Neuronal stem cell (in vitro differentiated cells): ENCODE data around the gene ADCY1.
A peak's percentile ranks its signal among the peaks of the same experiment; 100 is the strongest.

Experiments used
- DNase-seq: peaks from one replicate; pipeline ENCODE4 v3.0.0-alpha.2; 2013; ENCODE audit warnings: low spot score
- H2AFZ ChIP-seq: one replicate; pipeline ENCODE4 v1.6.1; 2013; ENCODE audit warnings: mild to moderate bottlenecking, low read length, inconsistent platforms
- H2AK5ac ChIP-seq: 2 replicates; pipeline ENCODE4 v1.6.1; 2013; ENCODE audit warnings: low read depth, mild to moderate bottlenecking, inconsistent platforms, low read length, moderate library complexity, mixed read lengths
- H2BK120ac ChIP-seq: 2 replicates; pipeline ENCODE4 v1.6.1; 2013; ENCODE audit warnings: low read depth, mild to moderate bottlenecking, inconsistent platforms, low read length, moderate library complexity, mixed read lengths
- H2BK12ac ChIP-seq: one replicate; pipeline ENCODE4 v1.6.1; 2013; ENCODE audit warnings: low read length, inconsistent platforms
- H2BK15ac ChIP-seq: 2 replicates; pipeline ENCODE4 v1.6.1; 2013; ENCODE audit warnings: mild to moderate bottlenecking, low read length, inconsistent platforms, mixed read lengths
- H2BK5ac ChIP-seq: one replicate; pipeline ENCODE4 v1.6.1; 2013; ENCODE audit warnings: inconsistent platforms, mild to moderate bottlenecking, low read length, moderate library complexity
- H3K14ac ChIP-seq: one replicate; pipeline ENCODE4 v1.6.1; 2013; ENCODE audit warnings: low read length, inconsistent platforms
- H3K18ac ChIP-seq: 2 replicates; pipeline ENCODE4 v1.6.1; 2013; ENCODE audit warnings: low read length, inconsistent platforms
- H3K23ac ChIP-seq: 2 replicates; pipeline ENCODE4 v1.6.1; 2013; ENCODE audit warnings: low read depth, mild to moderate bottlenecking, mixed read lengths, low read length, inconsistent platforms; ENCODE audit not compliant: poor library complexity
- H3K27ac ChIP-seq: replicated peaks from 3 replicates; pipeline ENCODE4 v1.5.1; 2013; ENCODE audit warnings: low read length, inconsistent platforms
- H3K27me3 ChIP-seq, 3 experiments: 2 replicates each; pipeline ENCODE4 v1.6.1; 2013; ENCODE audit warnings: low read length in 3 of 3, mild to moderate bottlenecking in 2 of 3, inconsistent platforms in 1 of 3, low read depth in 1 of 3, mixed read lengths in 1 of 3, moderate library complexity in 1 of 3; ENCODE audit not compliant: control insufficient read depth in 3 of 3, insufficient read depth in 3 of 3
- H3K36me3 ChIP-seq, 2 donors: replicated peaks in 1 of 2; 2 replicates each; pipeline ENCODE4 v1.6.1; 2013; ENCODE audit warnings: low read length in 2 of 2; ENCODE audit not compliant: control insufficient read depth in 2 of 2, insufficient read depth in 2 of 2
- H3K4ac ChIP-seq: 2 replicates; pipeline ENCODE4 v1.6.1; 2013; ENCODE audit warnings: inconsistent platforms, mild to moderate bottlenecking, low read length, moderate library complexity
- H3K4me1 ChIP-seq, 2 donors: 1 replicate in 1 of 2; 2 replicates in 1 of 2; pipeline ENCODE4 v1.6.1; 2013; ENCODE audit warnings: low read length in 2 of 2, low read depth in 1 of 2; ENCODE audit not compliant: control insufficient read depth in 2 of 2, insufficient read depth in 1 of 2
- H3K4me2 ChIP-seq: one replicate; pipeline ENCODE4 v1.6.1; 2013; ENCODE audit warnings: mild to moderate bottlenecking, low read length, inconsistent platforms; ENCODE audit not compliant: insufficient read depth, poor library complexity, severe bottlenecking
- H3K4me3 ChIP-seq, 2 donors: 2 replicates each; pipeline ENCODE4 v1.5.1; 2013; ENCODE audit warnings: low read length in 2 of 2, mild to moderate bottlenecking in 2 of 2, inconsistent platforms in 1 of 2, moderate library complexity in 1 of 2
- H3K79me1 ChIP-seq: one replicate; pipeline ENCODE4 v1.6.1; 2013; ENCODE audit warnings: low read depth, mild to moderate bottlenecking, inconsistent platforms, low read length, moderate library complexity
- H3K9ac ChIP-seq: one replicate; pipeline ENCODE4 v1.6.1; 2013; ENCODE audit warnings: mild to moderate bottlenecking, low read depth, low read length, inconsistent platforms; ENCODE audit not compliant: poor library complexity
- H3K9me3 ChIP-seq, 2 donors: replicated peaks in 1 of 2; 2 replicates each; pipeline versions ENCODE3 to v1.6.1; 2013; ENCODE audit warnings: low read length in 2 of 2, mild to moderate bottlenecking in 2 of 2, inconsistent platforms in 1 of 2, low read depth in 1 of 2, mixed read lengths in 1 of 2, moderate library complexity in 1 of 2; ENCODE audit not compliant: control insufficient read depth in 2 of 2, insufficient read depth in 1 of 2
- H4K8ac ChIP-seq: one replicate; pipeline ENCODE4 v1.6.1; 2013; ENCODE audit warnings: low read depth, mild to moderate bottlenecking, inconsistent platforms, low read length, moderate library complexity
- H4K91ac ChIP-seq: one replicate; pipeline ENCODE4 v1.6.1; 2013; ENCODE audit warnings: low read length, low read depth, mild to moderate bottlenecking, inconsistent platforms; ENCODE audit not compliant: poor library complexity
- WGBS, 2 donors: extraction: QIAGEN DNeasy Blood & Tissue Kit; methylation state at CpG; one replicate each; pipeline ENCODE4 v1.1.7; 2013; ENCODE audit warnings: missing lambda C conversion rate in 2 of 2, mixed read lengths in 1 of 2; ENCODE audit not compliant: insufficient read length in 2 of 2, insufficient replicate concordance in 1 of 2; ENCODE audit errors: extremely low coverage in 2 of 2; 5-methylcytosine and 5-hydroxymethylcytosine counted together

ADCY1 gene

GRCh38 chr7:45590679-45591057 is 16.5 kb downstream of the ADCY1 start:
- no peak overlapping the region for H2AK5ac ChIP-seq
- H4K91ac ChIP-seq: no peak overlapping the region
- no peak overlapping the region for H3K4ac ChIP-seq
- no peak overlapping the region for H4K8ac ChIP-seq
- no peak overlapping the region for H2BK5ac ChIP-seq
- no peak overlapping the region for H3K14ac ChIP-seq
- H3K9me3 ChIP-seq: peaks cover 0 to 2% of the 10 kb centered on the region in 2 donors
- no peak overlapping the region for H2AFZ ChIP-seq
- no peak overlapping the region for H2BK15ac ChIP-seq
- no peak overlapping the region for H3K4me2 ChIP-seq
- H3K9ac ChIP-seq: no peak overlapping the region
- peaks cover 0 to 2% of the 10 kb centered on the region in 2 donors for H3K36me3 ChIP-seq
- H3K27me3 ChIP-seq: no peaks in the 10 kb centered on the region
- H2BK120ac ChIP-seq: no peak overlapping the region
- H2BK12ac ChIP-seq: no peak overlapping the region
- H3K79me1 ChIP-seq: peaks cover 5% of the 10 kb centered on the region
- no peak overlapping the region for H3K23ac ChIP-seq
- no peak overlapping the region for H3K4me3 ChIP-seq
- no peak overlapping the region for H3K27ac ChIP-seq
- peaks cover 0 to 2% of the 10 kb centered on the region in 2 donors for H3K4me1 ChIP-seq
- peak overlapping the region; percentile 11 for H3K18ac ChIP-seq
- no CpG with 5 or more reads among the region's 5 CpGs for WGBS, 2 donors
- DNase-seq: no peak

- WGBS, 2 donors: no CpG with 5 or more reads among the region's 11 CpGs
- no peak overlapping the region for H2BK5ac ChIP-seq
- DNase-seq: no peak
- no peak overlapping the region for H4K91ac ChIP-seq
- no peak overlapping the region for H2BK15ac ChIP-seq
- no peak overlapping the region for H2AFZ ChIP-seq
- peak overlapping the region; percentile 42 for H3K14ac ChIP-seq
- H3K9me3 ChIP-seq: peaks cover 0 to 2% of the 10 kb centered on the region in 2 donors
- H3K27ac ChIP-seq: no peak overlapping the region
- H2BK120ac ChIP-seq: no peak overlapping the region
- no peak overlapping the region for H2AK5ac ChIP-seq
- peaks cover 0 to 2% of the 10 kb centered on the region in 2 donors for H3K4me1 ChIP-seq
- H2BK12ac ChIP-seq: no peak overlapping the region
- no peak overlapping the region for H3K9ac ChIP-seq
- H3K18ac ChIP-seq: peak overlapping the region; percentile 41
- H3K4me3 ChIP-seq: no peak overlapping the region
- peaks cover 0 to 2% of the 10 kb centered on the region in 2 donors for H3K36me3 ChIP-seq
- H3K4ac ChIP-seq: no peak overlapping the region
- peak overlapping the region; percentile 70 for H3K23ac ChIP-seq
- H3K27me3 ChIP-seq: no peaks in the 10 kb centered on the region
- H3K4me2 ChIP-seq: no peak overlapping the region
- H3K79me1 ChIP-seq: peaks cover 5% of the 10 kb centered on the region
- H4K8ac ChIP-seq: no peak overlapping the region
Measured at GRCh38 chr7:45591101-45591906, 17.1 kb downstream of the ADCY1 start.

GRCh38 chr7:45592230-45592991 is 18.2 kb downstream of the ADCY1 start:
- no peak overlapping the region for H3K18ac ChIP-seq
- no peak overlapping the region for H3K4ac ChIP-seq
- H3K4me1 ChIP-seq: peaks cover 0 to 8% of the 10 kb centered on the region in 2 donors
- H2BK120ac ChIP-seq: no peak overlapping the region
- H2AK5ac ChIP-seq: no peak overlapping the region
- H3K9me3 ChIP-seq: peaks cover 0 to 2% of the 10 kb centered on the region in 2 donors
- H4K91ac ChIP-seq: no peak overlapping the region
- no CpG with 5 or more reads among the region's 24 CpGs for WGBS, 2 donors
- no peak overlapping the region for H3K4me2 ChIP-seq
- H3K4me3 ChIP-seq: no peak overlapping the region
- H4K8ac ChIP-seq: no peak overlapping the region
- peak overlapping the region; percentile 47 for H3K23ac ChIP-seq
- no peak overlapping the region for H2BK5ac ChIP-seq
- H3K14ac ChIP-seq: no peak overlapping the region
- DNase-seq: no peak
- H2AFZ ChIP-seq: no peak overlapping the region
- H3K27me3 ChIP-seq: no peaks in the 10 kb centered on the region
- peaks cover 0 to 2% of the 10 kb centered on the region in 2 donors for H3K36me3 ChIP-seq
- no peak overlapping the region for H3K27ac ChIP-seq
- H3K79me1 ChIP-seq: peaks cover 5% of the 10 kb centered on the region
- H3K9ac ChIP-seq: no peak overlapping the region
- H2BK15ac ChIP-seq: no peak overlapping the region
- H2BK12ac ChIP-seq: no peak overlapping the region

GRCh38 chr7:45593121-45593541 is 19.0 kb downstream of the ADCY1 start:
- Histone ChIP-seq H2BK12ac (no peak overlapping the region), H2BK5ac (no peak overlapping the region), H3K79me1 (peaks cover 5% of the 10 kb centered on the region), H3K4me2 (no peak overlapping the region), H3K9me3 (peaks cover 0 to 2% of the 10 kb centered on the region in 2 donors), H2BK120ac (no peak overlapping the region), H4K91ac (no peak overlapping the region), H3K36me3 (peaks cover 0 to 2% of the 10 kb centered on the region in 2 donors), H3K9ac (no peak overlapping the region), H3K4ac (no peak overlapping the region), H3K4me3 (peak overlapping the region in 1 of 2 donors; percentile 9), H3K4me1 (peaks cover 3 to 11% of the 10 kb centered on the region in 2 donors), H2BK15ac (no peak overlapping the region), H3K27ac (no peak overlapping the region), H4K8ac (no peak overlapping the region), H3K18ac (no peak overlapping the region), H3K27me3 (no peaks in the 10 kb centered on the region), H3K23ac (no peak overlapping the region), H3K14ac (no peak overlapping the region), H2AK5ac (no peak overlapping the region), H2AFZ (no peak overlapping the region)
- no peak for DNase-seq
- WGBS, 2 donors: no CpG with 5 or more reads among the region's 12 CpGs
